DMS153 (cell line): ENCODE results near the gene CYSTM1.
"Not testable (repeated sequence)": the region's sequence is repeated elsewhere in the genome, so short reads cannot be mapped to it uniquely, and the experiment has no call there.

ENCODE experiments used
- DNase-seq: peaks from one replicate; lab custom pipeline; 2025; lab: John Stamatoyannopoulos, UW

The CYSTM1 gene

DNA sequence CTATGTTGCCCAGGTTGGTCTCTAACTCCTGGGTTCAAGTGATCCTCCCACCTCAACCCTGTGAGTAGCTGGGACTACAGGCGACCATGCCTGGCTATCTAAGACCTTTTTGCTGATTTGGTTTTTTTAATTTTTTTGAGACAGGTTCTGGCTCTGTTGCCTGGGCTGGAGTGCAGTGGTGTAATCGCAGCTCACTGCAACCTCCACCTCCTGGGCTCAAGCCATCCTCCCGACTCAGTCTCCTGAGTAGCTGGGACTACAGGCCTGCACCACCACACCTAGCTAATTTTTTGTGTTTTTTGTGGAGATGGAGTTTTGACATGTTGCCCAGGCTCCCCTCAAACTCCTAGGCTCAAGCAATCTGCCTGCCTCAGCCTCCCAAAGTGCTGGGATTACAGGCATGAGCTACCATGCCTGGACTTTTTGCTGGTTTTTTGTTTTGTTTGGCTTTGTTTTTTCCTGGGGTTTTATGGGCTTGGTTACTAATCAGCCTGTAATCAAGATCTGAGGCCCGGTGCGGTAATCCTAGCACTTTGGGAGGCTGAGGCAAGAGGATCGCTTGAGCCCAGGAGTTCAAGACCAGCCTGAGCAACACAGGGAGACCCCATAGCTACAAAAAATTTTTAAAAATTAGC lies 3.6 kb downstream of the CYSTM1 start:
- DNase-seq, result no peak

DNA sequence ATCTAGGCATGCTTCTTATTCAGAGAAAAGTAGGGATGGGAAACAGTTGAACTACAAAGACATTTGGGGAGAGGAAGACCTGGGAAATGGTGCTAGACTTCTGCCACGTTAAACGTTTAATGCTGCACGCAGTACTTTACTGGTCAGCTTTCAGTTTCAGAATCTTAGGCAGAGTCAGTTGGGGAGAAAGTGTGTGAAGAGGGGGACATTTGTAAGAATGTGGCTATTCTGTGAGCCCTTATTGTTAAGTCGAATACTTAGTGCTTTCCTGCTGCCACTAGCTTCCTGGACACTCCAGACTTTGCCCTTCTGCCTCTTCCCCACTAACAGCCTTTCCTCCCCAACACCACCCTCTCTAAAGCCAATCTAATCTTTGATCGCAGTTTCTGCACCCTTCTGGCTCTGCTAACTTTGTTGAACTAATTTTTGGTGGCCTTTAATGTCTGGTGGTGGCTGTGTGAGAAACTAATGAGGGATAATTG lies 6.1 kb downstream of the CYSTM1 start:
- no peak for DNase-seq

DNA sequence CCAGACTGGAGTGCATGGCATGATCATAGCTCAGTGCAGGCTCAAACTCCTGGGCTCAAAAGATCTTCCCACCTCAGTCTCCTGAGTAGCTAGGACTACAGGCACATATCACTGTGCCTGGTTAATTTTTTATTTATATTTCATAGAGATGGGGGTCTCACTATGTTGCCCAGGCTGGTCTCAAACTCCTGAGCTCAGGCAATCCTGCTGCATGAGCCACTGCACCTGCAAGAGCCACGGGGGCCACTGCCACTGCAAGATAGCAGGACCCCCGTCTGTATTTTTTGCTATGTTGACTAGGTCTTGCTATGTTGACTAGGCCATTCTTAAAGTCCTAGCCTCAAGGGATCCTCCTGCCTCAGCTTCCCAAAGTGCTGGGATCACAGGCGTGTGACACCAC lies 6.5 kb downstream of the CYSTM1 start:
- DNase-seq, result no peak

DNA sequence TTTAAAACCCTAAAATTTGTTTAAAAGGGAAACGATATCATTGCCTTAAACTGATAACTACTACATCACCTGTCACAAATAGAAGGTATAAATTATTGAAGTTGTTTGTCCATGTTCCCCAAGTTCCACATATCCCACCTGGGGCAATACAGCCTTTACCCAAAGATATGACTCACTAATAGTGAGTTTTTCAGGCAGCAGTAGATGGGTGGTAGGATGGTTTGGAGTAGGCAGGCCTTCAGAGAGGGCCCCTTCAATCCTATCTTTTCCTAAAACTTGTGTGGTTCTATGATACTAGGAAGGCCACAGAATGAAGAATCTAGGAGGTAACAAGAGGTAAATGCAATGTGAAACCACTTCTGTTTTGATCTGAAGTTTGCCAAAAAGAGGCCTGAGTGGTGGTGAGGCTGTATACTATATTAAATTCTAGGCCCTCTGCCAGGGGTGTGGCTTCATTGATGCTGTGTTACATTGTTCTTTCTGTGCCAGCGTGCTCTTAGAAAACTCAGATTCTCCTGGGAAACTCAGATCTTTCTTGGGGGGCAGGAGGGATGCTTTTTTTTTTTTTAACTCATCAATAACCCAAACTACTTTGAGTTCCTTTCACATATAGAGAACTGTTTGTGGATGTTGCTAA lies 7.2 kb downstream of the CYSTM1 start:
- no peak for DNase-seq

DNA sequence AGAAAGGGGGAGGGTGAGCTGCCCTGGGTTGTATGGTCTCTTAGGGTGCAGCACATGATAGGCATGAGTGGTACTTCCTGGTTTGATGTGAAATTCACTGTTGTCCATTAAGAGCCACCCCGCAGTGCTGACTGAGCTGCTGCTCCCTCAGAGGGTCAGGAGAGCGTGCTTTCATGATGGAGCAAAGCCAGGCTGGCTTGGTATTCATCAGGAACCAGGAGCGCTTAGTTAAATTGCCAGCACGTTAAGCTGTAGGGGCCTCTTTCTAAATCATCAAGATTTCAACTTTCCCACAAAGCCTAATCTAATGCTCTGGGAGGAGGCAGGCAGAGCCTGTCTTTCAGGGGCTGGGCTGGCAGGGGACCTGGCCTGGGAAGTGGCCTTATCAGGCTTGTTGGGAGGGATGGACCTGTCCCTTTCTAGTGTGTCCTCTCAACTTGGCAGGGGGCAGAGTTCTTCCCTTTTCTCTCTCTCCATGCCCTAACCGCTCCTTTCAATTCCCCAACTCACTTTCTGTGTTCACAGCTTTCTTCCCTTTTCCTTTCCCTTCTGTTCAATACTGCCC lies 7.9 kb downstream of the CYSTM1 start:
- peak; percentile 15 for DNase-seq

DNA sequence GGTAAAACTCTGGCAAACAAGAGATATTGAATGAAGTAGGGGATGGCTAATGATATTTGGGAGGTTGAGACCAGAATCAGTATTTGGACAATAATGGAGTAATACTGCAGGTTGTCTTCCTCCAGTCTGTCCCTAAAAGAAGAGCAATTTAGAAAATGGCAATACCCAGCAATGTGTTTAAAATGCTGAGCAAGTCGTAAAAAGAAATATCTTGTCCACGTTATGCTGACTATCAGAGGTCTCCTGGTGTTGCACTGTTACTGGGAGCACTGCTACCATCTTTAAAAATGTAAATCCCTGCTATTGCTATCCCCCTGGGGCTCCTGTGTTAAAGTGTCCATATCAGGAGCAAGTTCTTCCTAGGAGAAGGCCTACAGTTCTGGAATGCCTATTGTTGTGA lies 10.4 kb downstream of the CYSTM1 start:
- no peak for DNase-seq

DNA sequence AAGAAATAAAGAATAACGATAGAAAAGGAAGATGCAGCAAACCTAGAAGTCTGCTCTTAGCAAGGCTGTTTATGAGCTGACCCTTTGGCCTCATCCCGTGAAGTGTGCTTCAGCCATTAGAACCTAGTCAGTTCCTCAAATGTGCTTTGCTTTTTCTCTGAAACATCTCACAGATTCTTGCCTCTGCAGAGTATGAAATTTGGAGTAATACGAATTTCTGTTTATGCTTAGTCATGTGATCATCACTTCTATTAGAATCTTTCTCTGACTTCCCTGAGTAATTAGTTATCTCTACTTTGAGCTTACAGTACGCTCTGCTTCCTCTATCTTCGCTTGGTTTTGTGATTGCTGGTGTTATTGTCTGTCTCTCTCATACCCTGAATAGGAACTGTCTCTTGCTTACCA lies 11.3 kb downstream of the CYSTM1 start:
- DNase-seq, result no peak

DNA sequence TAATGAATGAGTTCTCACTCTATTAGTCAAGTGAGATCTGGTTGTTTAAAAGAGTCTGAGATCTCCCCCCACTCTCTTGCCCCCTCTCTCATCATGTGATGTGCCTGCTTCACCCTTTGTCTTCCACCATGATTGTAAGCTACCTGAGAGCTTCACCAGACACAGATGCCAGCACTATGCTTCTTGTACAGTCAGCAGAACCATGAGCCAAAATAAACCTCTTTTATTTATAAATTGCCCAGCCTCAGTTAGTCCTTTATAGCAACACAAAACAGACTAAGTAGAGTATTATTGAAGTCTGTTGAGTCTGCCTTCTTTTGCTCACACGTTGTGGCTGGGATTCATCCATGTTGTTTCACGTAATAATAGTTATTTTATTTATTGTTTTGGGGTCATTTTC lies 14.3 kb downstream of the CYSTM1 start:
- no peak for DNase-seq

DNA sequence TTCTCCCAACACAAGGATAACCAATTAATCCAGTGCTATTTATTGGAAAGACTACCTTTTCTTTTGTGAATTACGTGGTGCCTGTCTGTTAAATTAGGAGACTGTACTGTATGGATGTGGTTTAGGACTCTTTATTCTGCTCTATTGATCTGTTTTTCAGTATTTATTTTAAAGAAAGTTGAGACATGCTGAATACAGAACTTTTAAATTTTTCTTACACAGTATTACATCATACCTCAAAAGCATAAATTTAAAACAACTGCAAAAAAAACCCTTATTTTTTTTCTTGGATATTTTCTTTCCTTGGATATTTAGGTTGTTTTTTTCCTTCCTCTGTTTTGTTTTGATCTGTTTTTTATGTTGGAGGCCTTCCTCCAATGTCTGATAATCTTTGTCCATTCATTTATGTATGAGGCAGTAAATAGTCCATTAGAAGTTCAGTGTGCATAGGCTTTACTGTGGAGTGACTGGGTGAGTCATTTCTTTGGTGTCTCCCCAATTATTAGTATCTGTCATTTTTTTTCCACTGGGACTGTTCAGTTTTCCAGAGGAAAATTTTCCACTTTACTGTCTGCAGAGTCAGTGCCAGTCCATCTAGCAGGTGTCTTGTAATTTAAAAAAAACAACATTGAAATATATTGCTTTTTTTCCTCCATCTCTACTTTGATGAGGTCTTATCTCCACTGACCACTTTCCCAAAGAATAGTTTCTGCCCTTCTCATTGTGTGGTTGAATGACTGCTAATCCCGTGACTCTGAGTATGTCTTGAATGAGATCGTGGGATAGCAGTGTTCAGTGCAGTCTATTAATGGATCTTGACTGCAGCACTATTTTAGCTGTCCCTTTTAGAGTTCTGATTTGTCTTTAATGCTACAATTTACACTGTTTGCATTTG lies 15.2 kb downstream of the CYSTM1 start:
- no peak for DNase-seq

DNA sequence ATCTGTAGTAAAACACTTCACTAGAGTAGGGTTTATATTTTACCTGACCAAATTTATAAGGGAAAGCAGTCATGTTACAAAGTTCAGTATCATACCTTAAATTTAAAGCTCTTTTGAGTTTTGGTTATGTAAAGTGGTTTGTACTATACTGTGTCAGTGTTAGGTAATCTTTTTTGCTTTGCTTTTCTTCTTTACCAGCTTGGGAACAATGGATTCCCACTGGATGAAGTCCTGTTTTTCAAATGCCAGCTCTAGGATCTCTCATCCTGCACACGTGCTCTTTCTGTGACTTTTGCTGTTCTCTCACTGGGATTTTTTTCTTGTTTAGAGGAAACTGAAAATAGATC lies 15.9 kb downstream of the CYSTM1 start:
- DNase-seq, result no peak

DNA sequence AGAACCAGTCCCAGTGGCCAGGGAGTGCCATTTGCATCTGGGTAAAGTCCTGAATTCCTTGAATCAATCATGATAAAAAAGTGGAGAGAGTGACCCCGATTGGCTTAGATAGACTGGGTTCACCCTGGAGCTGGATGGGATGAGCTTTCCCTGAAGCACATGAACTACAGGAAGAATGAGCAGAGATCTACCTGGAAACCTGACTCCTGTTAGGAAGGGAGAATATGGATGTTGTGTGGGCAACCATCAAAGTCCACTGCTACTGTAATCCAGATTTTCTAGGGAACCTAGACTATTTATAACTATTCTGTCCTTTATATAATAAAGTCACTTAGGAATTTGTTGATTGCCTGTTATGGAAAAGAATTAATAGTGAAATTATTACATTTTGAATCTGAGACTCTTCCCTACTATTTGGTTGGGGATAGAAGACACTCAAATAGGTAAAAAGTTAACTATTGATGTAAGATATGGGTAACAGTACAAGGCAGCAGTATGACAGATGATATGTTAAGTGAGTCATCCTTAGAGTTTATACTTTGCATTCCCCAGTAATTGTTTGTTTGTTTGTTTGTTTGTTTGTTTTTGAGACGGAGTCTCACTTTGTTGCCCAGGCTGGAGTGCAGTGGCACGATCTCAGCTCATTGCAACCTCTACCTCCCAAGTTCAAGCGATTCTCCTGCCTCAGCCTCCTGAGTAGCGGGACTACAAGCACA lies 17.9 kb downstream of the CYSTM1 start:
- DNase-seq, result no peak

DNA sequence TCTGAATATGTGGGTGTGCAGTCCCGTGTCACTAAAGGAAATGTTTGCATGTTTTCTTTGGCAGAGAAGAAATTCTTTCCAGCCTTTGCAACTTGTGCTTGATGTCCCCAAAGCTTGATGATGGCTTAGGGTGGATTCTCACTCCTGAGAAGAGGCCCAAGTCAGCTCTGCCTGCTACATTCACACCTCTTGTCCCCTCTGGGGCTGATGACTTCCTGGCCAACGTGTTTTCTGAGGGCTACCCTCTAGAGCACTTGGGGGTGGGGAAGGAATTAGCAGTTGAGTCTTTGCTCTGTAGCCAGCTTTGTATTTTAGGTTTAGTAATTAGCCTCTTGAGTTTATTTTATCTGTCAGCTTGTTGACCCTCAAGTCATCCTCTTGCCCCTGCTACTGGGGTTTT lies 19.7 kb downstream of the CYSTM1 start:
- DNase-seq, result no peak

DNA sequence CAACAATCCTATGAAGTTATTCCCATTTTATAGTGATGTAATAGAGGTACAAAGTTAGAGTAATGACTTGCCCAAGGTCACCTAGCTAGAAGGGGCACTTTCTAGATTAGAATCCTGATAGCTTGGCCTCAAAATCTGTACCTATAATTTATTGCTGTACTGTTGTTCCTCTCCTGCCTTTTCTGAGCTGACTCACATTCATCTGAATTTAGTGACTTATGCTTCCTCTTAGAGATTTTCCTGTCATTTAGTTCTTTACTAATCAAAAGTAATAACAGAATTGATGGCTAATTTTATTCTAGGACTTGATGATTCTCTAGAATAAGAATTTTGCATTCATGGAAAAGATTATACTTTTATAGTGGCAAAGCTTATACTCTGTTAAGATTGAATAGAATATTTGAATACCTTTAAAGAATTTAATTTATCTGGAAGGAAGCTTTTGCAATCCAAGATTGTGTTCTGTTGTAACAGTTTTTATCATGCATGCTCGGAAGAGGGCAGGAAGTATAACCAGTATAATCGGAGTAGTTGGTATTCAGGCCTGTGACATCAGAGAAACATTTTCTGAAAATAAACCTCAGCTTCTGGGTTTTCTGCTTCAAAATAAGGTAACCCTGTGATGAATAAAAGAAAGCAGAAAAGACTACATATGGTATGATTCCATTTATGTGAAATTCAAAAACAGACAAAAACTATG lies 21.3 kb downstream of the CYSTM1 start:
- DNase-seq, result no peak

DNA sequence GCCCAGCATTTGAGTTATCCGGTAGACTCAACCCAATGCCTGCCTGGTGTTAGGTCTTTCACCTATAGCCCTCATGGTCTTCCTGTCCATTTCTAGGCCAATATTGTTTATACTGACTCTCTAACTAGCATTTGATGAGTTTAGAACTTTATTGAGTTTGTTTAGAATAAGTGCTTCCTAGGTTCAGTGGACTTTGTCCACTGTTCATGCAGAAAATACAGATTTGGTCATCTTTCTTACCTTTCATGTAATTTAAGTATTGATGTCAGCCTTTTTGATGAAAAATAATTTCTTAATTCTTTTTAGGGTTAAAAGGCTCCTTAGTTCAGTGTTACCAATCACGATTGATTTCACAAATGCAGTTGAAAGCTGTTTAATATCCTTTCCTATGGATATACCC lies 22.0 kb downstream of the CYSTM1 start:
- DNase-seq, result no peak

DNA sequence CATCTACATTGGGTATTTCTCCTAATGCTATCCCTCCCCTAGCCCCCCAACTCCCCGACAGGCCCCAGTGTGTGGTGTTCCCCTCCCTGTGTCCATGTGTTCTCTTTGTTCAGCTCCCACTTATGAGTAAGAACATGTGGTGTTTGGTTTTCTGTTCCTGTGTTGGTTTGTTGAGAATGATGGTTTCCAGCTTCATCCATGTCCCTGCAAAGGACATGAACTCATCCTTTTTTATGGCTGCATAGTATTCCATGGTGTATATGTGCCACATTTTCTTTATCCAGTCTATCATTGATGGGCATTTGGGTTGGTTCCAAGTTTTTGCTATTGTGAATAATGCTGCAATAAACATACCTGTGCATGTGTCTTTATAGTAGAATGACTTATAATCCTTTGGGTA lies 23.9 kb downstream of the CYSTM1 start:
- DNase-seq, result not testable (repeated sequence)

DNA sequence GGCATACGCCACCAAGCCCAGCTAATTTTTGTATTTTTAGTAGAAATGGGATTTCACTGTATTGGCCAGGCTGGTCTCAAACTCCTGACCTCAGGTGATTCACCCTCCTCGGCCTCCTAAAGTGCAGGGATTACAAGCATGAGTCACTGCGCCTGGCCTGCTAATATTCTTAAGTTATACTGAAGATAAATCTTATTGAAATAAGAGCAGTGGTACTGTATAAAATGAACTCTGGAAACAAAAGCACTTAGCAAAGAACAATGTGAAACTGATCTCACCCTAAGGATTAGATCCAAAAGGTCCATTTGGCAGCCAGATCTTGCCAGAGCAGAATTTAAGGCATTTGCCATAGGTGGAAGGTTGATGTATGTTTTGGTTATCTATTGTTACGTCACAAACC lies 27.1 kb downstream of the CYSTM1 start:
- DNase-seq, result no peak

DNA sequence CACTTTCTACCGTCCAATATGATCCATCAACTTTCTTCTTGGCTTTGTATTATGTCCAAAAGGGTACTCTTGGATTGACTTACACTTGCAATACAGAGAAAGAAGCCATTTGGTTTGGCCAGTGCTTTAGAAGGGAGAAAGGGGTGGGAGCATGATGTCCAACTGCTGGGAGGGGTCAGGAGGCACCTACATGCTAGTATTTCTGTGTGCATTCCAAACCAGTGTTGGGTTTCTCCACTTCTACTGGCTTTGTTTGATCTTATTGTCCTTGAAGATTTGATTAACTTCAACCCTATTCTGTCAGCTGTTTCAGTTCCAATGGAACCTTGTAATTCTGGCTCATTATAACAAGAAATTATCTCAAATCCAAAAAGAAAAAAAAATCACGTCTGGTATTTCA lies 27.6 kb downstream of the CYSTM1 start:
- DNase-seq, result no peak

DNA sequence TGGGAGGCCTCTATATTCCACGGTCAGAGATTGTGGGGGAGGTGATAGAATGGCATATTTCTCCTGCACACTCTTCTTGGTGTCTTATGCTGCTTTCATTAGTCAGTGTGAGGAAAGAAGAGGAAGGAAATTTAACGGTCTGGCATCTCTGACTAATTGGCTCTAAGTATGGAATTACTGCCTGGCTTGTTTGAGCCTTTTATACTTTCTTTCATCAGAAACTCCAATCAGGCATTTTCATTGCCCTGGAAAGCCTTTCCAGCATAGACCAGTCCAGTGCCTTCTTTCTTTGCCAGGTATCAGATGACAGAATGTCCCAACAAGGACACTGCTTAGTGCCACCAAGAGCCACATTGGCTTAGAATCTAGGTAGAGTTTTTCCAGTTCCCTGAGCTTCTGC lies 30.2 kb downstream of the CYSTM1 start:
- DNase-seq, result no peak

DNA sequence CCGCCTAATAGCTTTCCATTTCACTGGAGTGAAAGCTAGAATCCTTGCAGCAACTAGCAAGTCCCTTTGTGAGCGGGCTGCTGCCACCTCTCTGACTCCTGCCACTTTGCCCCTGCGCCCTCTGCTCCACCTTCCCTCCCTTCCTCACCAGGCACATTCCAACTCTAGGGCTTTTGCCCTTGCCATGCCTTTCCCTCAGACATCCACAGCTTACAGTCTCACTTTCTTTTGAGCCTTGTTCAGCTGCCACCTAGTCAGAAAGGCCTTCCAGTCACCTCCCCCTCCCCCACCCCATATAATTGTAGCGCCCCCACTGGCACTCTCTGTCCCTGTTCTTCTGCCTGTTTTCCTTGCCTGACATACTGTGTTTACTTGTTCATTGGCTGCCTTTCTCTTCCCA lies 31.0 kb downstream of the CYSTM1 start:
- DNase-seq, result no peak

DNA sequence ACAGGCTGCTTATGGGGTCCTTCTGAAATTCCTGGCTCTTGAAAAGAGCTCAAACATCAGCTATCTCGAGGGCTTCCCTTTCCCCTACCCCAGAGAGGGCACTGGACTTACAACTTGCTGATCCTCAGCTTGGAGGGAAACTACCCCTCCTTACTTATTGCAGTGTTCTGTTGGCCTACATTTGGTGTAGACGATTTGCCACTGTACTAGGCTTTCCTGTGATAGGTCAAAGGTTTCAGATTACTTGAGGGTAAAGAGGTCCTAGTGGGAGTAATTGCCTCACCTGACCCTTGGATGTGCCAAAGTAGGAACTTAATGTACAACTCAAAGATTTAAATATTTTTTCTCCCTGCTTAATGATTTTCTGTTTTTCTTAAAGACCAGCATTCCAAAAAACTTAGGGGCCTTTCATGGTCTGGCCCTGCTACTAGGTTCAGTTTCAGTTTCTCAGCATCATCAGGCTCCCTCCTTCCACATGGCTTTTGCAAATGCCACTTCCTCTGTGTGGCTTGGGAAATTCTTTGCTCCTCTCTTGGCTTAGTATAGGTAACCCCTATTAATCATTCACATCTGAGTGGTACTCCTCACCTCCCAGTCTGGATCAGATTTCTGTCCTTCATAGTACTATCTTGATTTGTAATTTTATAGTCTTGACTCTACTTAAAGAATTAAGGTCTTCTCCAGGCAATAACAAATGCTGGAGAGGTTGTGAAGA lies 32.4 kb downstream of the CYSTM1 start:
- DNase-seq, result no peak

DNA sequence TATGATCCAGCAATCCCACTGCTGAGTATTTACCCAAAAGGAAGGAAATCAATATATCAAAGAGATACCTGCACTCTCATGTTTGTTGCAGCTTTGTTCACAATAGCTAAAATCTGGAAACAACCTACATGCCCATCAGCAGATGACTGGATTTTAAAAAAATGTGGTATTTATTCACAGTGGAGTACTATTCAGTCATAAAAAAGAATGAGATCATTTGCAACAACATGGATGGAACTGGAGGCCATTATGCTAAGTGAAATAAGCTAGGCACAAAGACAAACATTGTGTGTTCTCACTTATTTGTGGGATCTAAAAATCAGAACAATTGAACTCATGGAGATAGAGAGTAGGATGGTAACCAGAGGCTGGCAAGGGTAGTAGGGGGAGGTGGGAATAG lies 33.1 kb downstream of the CYSTM1 start:
- DNase-seq, result no peak
